HG03565 (cell line): Measurements from ENCODE around the gene MATN1.

Experiments
- ATAC-seq: cut with Tn5 transposase; IDR thresholded peaks from one replicate; pipeline ENCODE4 v1.9.1; 2021; ENCODE audit warnings: mild to moderate bottlenecking, moderate library complexity; ENCODE audit not compliant: unreplicated experiment

MATN1 gene

DNA sequence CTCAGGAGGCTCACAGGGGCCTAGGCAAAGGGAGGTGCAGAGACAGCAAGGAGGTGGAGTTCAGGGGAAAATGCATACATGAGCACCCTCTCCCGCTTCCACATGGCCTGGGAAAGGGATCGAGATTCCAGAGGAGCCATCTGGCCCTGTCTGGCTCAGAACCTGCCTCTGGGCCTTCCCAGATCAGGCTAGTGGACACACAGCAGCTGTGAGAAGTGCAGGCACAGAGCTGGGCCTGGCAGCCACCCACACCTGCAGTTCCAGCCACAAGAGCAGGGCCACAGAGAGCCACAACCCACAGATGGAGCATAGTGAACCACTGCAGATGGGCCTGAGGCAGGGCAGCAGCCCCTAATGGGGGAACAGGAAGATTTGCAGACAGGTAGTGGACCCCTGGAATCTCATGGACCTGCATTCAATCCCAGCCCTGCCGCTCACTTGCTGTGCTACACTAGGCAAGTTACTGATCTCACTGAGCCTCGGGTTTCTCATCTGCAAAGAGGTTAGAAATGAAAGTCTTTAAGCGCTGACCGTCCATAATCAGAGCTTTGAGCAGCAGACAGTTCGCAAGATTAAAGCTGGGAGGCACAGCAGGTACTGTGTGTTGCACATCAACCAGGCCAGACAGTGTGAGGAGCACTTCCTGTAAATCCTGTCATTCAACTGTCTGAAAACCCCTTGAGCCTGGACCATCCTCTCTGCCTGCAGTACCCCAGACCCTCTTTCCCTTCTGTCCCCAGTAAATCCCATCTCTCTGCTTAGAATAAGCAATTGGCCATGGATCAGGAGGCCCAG lies 58.0 kb downstream of the MATN1 start:
- ATAC-seq = no peak

DNA sequence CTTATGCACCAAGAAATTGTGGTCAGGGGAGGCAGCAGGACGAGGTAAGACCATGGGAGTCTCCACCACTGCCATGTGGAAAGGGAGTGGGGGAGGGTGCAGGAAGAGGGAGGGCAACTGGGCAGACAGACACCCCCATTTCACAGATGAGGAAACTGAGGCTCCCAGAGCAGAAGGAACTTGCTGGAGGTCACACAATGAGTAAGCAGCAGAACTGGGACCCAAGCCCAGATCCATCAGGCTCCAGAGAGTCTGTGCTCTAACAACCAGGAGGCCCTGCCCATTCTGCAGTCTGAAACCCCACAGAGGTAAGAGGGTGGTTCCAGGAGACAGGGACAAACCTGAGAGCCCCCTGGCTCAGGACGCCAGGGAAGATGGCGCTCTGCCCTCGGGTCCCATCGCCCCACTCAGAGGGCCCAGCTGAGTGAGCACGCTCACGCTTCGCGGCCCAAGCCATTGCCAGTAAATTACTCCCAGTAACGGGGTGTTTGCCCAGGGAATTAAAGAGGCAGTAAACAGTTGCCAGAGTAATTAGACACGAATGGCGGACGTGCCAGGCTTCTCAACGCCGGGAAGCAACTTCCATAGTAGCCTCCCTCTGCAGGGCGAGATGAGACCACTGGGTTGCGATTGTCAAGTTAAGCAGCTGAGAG lies 59.2 kb downstream of the MATN1 start:
- no peak for ATAC-seq

DNA sequence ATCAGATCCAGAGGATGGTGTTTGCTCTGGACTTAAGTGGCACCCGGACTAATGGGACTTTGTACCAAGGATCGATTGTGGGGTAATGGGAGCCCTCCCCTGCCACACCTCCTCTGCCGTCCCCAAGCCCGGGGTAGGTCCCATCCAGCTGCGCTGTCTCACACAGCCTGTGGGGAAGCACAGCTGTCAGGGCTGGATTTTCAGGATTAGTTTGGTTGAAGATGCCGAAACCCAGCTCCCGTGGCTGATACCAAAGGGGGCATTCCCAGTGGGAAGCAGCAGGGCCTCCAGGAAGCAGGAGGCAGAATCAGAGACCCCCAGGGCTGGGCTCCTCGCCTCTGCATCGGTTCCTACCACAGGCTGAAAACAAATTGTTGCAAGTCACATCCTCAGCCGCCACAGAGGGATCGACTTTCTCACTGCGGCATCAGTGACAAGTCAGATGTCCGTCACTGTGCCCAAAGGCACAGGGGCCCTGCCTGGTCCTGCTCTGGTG lies 59.7 kb downstream of the MATN1 start:
- ATAC-seq = no peak

GRCh38 chr1:30662291-30662840 lies 61.0 kb downstream of the MATN1 start:
- no peak for ATAC-seq

DNA sequence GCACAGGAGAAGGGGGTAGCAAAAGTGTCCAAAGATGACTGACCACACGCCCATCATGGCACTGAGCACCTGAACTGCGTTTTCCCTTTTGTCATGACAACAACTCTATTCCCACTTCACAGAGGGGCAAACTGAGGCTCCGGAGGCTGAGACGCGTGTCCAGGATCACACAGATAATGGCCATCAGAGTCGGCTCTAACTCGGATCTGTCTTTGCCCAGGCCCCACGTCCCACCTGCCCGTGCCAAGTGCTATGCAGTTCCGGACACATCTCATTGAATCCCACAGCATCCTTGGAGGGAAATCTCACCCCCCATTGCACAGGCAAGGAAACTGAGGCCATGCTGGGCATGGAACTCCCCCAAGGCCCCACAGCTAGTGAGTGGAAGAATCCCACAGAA lies 62.1 kb downstream of the MATN1 start:
- no peak for ATAC-seq
